H1 (cell line): ENCODE measurements around the gene GPR143. TPM values are rescaled to one million over a fixed set of nuclear protein-coding genes. Genes with fewer than 3 reads are reported as not detected.

Experiments
- CTCF ChIA-PET: fragments of 300-600 bp; sonication (Branson Sonifier 250); formaldehyde crosslinking; loops from one replicate; lab custom pipeline; 2021; ENCODE audit not compliant: partially characterized antibody; lab: Charles Lee
- POLR2A ChIA-PET: fragments of 300-600 bp; sonication (Branson Sonifier 250); formaldehyde crosslinking; loops from one replicate; lab custom pipeline; 2021; ENCODE audit warnings: inconsistent platforms; ENCODE audit not compliant: partially characterized antibody; lab: Charles Lee
- DNase-seq, 2 experiments: peaks; one replicate each; pipeline versions ENCODE4 v3.0.0 to v3.0.0-alpha.2; 2010 to 2022; ENCODE audit warnings: low spot score in 2 of 2, low read depth in 1 of 2, mixed read lengths in 1 of 2
- FAIRE-seq: peaks from 2 replicates; lab custom pipeline; 2011; peaks lifted over from hg19 to GRCh38; lab: Jason Lieb, UNC
- H2AFZ ChIP-seq: 2 replicates; pipeline ENCODE4 v1.8.1; 2012; ENCODE audit warnings: low read length, inconsistent platforms
- H2AK5ac ChIP-seq: 2 replicates; pipeline ENCODE4 v1.6.1; 2013; ENCODE audit warnings: low read depth, low read length
- H2BK120ac ChIP-seq: replicated peaks from 2 replicates; pipeline ENCODE3; 2013; ENCODE audit warnings: low read depth, low read length, inconsistent platforms
- H2BK12ac ChIP-seq: 2 replicates; pipeline ENCODE4 v1.6.1; 2013; ENCODE audit warnings: low read depth, low read length
- H2BK15ac ChIP-seq: 2 replicates; pipeline ENCODE4 v1.6.1; 2013; ENCODE audit warnings: low read length
- H2BK20ac ChIP-seq: 2 replicates; pipeline ENCODE4 v1.6.1; 2013; ENCODE audit warnings: low read length
- H2BK5ac ChIP-seq: 2 replicates; pipeline ENCODE4 v1.6.1; 2013; ENCODE audit warnings: low read depth, low read length
- H3K14ac ChIP-seq: 2 replicates; pipeline ENCODE4 v1.6.1; 2013; ENCODE audit warnings: inconsistent platforms; ENCODE audit not compliant: insufficient read length
- H3K18ac ChIP-seq: 2 replicates; pipeline ENCODE4 v1.6.1; 2013; ENCODE audit warnings: low read length; ENCODE audit errors: extremely low read depth
- H3K23ac ChIP-seq: 2 replicates; pipeline ENCODE4 v1.6.1; 2013; ENCODE audit warnings: inconsistent platforms; ENCODE audit not compliant: insufficient read length
- H3K23me2 ChIP-seq: 2 replicates; pipeline ENCODE4 v1.6.1; 2013; ENCODE audit warnings: low read depth, low read length
- H3K27ac ChIP-seq: 2 replicates; pipeline ENCODE4 v1.6.1; 2011; ENCODE audit warnings: low read depth, low read length, inconsistent platforms
- H3K27me3 ChIP-seq, 4 experiments: replicated peaks in 1 of 4; 1 replicate in 1 of 4; 2 replicates in 3 of 4; pipeline versions ENCODE4 v1.6.1 to v1.8.1; 2011 to 2013; ENCODE audit warnings: low read length in 3 of 4, mild to moderate bottlenecking in 3 of 4, inconsistent platforms in 2 of 4, mixed read lengths in 2 of 4, moderate library complexity in 1 of 4; ENCODE audit not compliant: control insufficient read depth in 3 of 4, insufficient read depth in 3 of 4; ENCODE audit errors: extremely low read depth in 1 of 4
- H3K36me3 ChIP-seq, 4 experiments: 2 replicates each; pipeline versions ENCODE4 v1.6.1 to v1.8.1; 2011 to 2013; ENCODE audit warnings: mild to moderate bottlenecking in 4 of 4, low read length in 3 of 4, moderate library complexity in 2 of 4, control low read depth in 1 of 4, inconsistent platforms in 1 of 4; ENCODE audit not compliant: insufficient read depth in 4 of 4, control insufficient read depth in 2 of 4
- H3K4ac ChIP-seq: replicated peaks from 2 replicates; pipeline ENCODE3; 2013; ENCODE audit warnings: low read length, low read depth, mixed read lengths, inconsistent platforms; ENCODE audit not compliant: insufficient read length
- H3K4me1 ChIP-seq, 4 experiments: replicated peaks in 1 of 4; 1 replicate in 1 of 4; 2 replicates in 3 of 4; pipeline versions ENCODE4 v1.6.1 to v1.8.1; 2011 to 2013; ENCODE audit warnings: low read length in 3 of 4, inconsistent platforms in 2 of 4, mixed read lengths in 1 of 4; ENCODE audit not compliant: insufficient read depth in 4 of 4, control insufficient read depth in 3 of 4
- H3K4me2 ChIP-seq, 2 experiments: 2 replicates each; pipeline versions ENCODE4 v1.6.1 to v1.8.1; 2011 to 2013; ENCODE audit warnings: low read depth in 2 of 2, low read length in 2 of 2, control low read depth in 1 of 2, inconsistent platforms in 1 of 2, mild to moderate bottlenecking in 1 of 2; ENCODE audit not compliant: insufficient read depth in 1 of 2
- H3K4me3 ChIP-seq, 4 experiments: fragments of 200-600, 300-600 bp in 1 of 4; sonication (generic), shearing (Covaris generic), sonication (Bioruptor Twin) in 1 of 4; 2 replicates each; pipeline versions ENCODE4 v1.5.1 to v1.8.1; 2011 to 2016; ENCODE audit warnings: low read length in 4 of 4, low read depth in 3 of 4, control low read depth in 2 of 4, inconsistent platforms in 2 of 4, mild to moderate bottlenecking in 2 of 4, mixed read lengths in 1 of 4, moderate library complexity in 1 of 4; ENCODE audit not compliant: insufficient read depth in 2 of 4; ENCODE audit errors: extremely low read depth in 1 of 4
- H3K56ac ChIP-seq: replicated peaks from 2 replicates; pipeline ENCODE3; 2013; ENCODE audit warnings: low read depth, mild to moderate bottlenecking, mixed read lengths, low read length, inconsistent platforms; ENCODE audit not compliant: insufficient read length
- H3K79me1 ChIP-seq: 2 replicates; pipeline ENCODE4 v1.6.1; 2013; ENCODE audit warnings: low read depth, low read length, control low read depth
- H3K79me2 ChIP-seq, 2 experiments: 2 replicates each; pipeline versions ENCODE4 v1.6.1 to v1.8.1; 2012 to 2013; ENCODE audit warnings: low read length in 2 of 2, mild to moderate bottlenecking in 2 of 2, inconsistent platforms in 1 of 2; ENCODE audit not compliant: insufficient read depth in 2 of 2, control insufficient read depth in 1 of 2
- H3K9ac ChIP-seq, 4 experiments: replicated peaks in 1 of 4; 1 replicate in 1 of 4; 2 replicates in 3 of 4; pipeline versions ENCODE4 v1.6.1 to v1.8.1; 2011 to 2013; ENCODE audit warnings: low read depth in 3 of 4, low read length in 3 of 4, control low read depth in 2 of 4, mild to moderate bottlenecking in 2 of 4, moderate library complexity in 2 of 4, inconsistent platforms in 1 of 4; ENCODE audit errors: extremely low read depth in 1 of 4
- H3K9me3 ChIP-seq, 2 experiments: 2 replicates each; pipeline versions ENCODE4 v1.6.1 to v1.8.1; 2012 to 2013; ENCODE audit warnings: mild to moderate bottlenecking in 2 of 2, moderate library complexity in 2 of 2, control low read depth in 1 of 2, inconsistent platforms in 1 of 2, low read depth in 1 of 2, low read length in 1 of 2, mixed read lengths in 1 of 2; ENCODE audit not compliant: insufficient read depth in 2 of 2
- H4K20me1 ChIP-seq, 2 experiments: replicated peaks in 1 of 2; 2 replicates each; pipeline versions ENCODE3 to v1.8.1; 2011 to 2013; ENCODE audit warnings: inconsistent platforms in 2 of 2, low read length in 2 of 2, mild to moderate bottlenecking in 1 of 2; ENCODE audit not compliant: insufficient read depth in 2 of 2, control insufficient read depth in 1 of 2
- H4K5ac ChIP-seq: 2 replicates; pipeline ENCODE4 v1.6.1; 2013; ENCODE audit warnings: low read length, low read depth, mixed read lengths, inconsistent platforms; ENCODE audit not compliant: insufficient read length
- H4K8ac ChIP-seq: 2 replicates; pipeline ENCODE4 v1.8.0; 2013; ENCODE audit warnings: mild to moderate bottlenecking, moderate library complexity, low read length, inconsistent platforms; ENCODE audit not compliant: insufficient read depth; ENCODE audit errors: extremely low read depth
- H4K91ac ChIP-seq: replicated peaks from 2 replicates; pipeline ENCODE3; 2013; ENCODE audit warnings: low read length, mixed read lengths, inconsistent platforms; ENCODE audit not compliant: insufficient read length
- ATF2 ChIP-seq: IDR thresholded peaks from 2 replicates; pipeline ENCODE4 v1.6.1; 2012; ENCODE audit warnings: low read length, inconsistent platforms
- BRCA1 ChIP-seq: IDR thresholded peaks from 2 replicates; pipeline ENCODE4 v1.6.1; 2012; ENCODE audit warnings: low read depth, low read length, improper control_type of control experiment
- EZH2 ChIP-seq: fragments of 200-600 bp; sonication (generic); IDR thresholded peaks from 2 replicates; pipeline ENCODE4 v1.7.1; 2012; ENCODE audit warnings: low read depth, mild to moderate bottlenecking, moderate library complexity, low read length, inconsistent platforms; ENCODE audit not compliant: severe bottlenecking
- JUND ChIP-seq: IDR thresholded peaks from 2 replicates; pipeline ENCODE4 v1.6.1; 2011; ENCODE audit warnings: mild to moderate bottlenecking, improper control_type of control experiment, low read length
- MAX ChIP-seq: IDR thresholded peaks from 2 replicates; pipeline ENCODE4 v1.6.1; 2012; ENCODE audit warnings: inconsistent platforms
- RAD21 ChIP-seq, 2 experiments: IDR thresholded peaks in 1 of 2; conservative IDR thresholded peaks in 1 of 2; 2 replicates each; pipeline ENCODE4 v1.6.1; 2011; ENCODE audit warnings: low read depth in 2 of 2, low read length in 2 of 2, improper control_type of control experiment in 1 of 2, inconsistent platforms in 1 of 2, mild to moderate bottlenecking in 1 of 2, moderate library complexity in 1 of 2
- RBBP5 ChIP-seq: IDR thresholded peaks from 2 replicates; pipeline ENCODE4 v1.7.1; 2012; ENCODE audit warnings: low read depth, mild to moderate bottlenecking, inconsistent platforms, low read length, moderate library complexity, borderline replicate concordance
- TBP ChIP-seq: IDR thresholded peaks from 2 replicates; pipeline ENCODE4 v1.6.1; 2011; ENCODE audit warnings: low read depth, low read length, improper control_type of control experiment
- WGBS, 2 experiments: shearing (Covaris generic) in 1 of 2; methylation state at CpG; one replicate each; pipeline versions ENCODE4 v1.1.6 to v1.1.7; 2013 to 2015; ENCODE audit warnings: low lambda C conversion rate in 2 of 2, mixed read lengths in 2 of 2, inconsistent platforms in 1 of 2, low coverage in 1 of 2, missing lambda C conversion rate in 1 of 2; ENCODE audit not compliant: insufficient replicate concordance in 2 of 2, insufficient coverage in 1 of 2, insufficient read length in 1 of 2; ENCODE audit errors: extremely low coverage in 1 of 2, missing lambda C conversion rate in 1 of 2; 5-methylcytosine and 5-hydroxymethylcytosine counted together
- polyA plus RNA-seq, 7 experiments: library from polyadenylated mRNA; depleted of rRNA in 3 of 7; stranded (reverse) in 5 of 7; unstranded in 2 of 7; fragments of >200 nt in 5 of 7; fragments of 200-250 nt in 2 of 7; gene quantifications; 1 replicate in 5 of 7; 2 replicates in 1 of 7; 4 replicates in 1 of 7; pipeline versions ENCODE4 v1.2.1 to v1.2.3, GENCODE V29; 2011 to 2013; ENCODE audit warnings: missing spikeins in 2 of 7, mixed read lengths in 2 of 7
- total RNA-seq: library from RNA; stranded (reverse); fragmentation: NEBNext Ultra II Directional; extraction: Animal tissue kit (Norgen Biotek cat#: 25700); gene quantifications from 2 replicates; pipeline ENCODE4 v1.2.1, GENCODE V29; 2021

Gene GPR143
- total and polyA plus RNA-seq, 2 of the 8 experiments (the other 6 are each of a cell fraction or from before 2014, with no cell fraction given) = 18.5 to 30.7 TPM

- 89% methylated on average over 4 of the region's 5 CpGs; no CpG with 5 or more reads in 1 of the 2 experiments for WGBS, 2 experiments
Measured at GRCh38 chrX:9729171-9729885, 36.3 kb downstream of the GPR143 start.

More at GRCh38 chrX:9729171-9729885, 36.3 kb downstream of the GPR143 start:
- FAIRE-seq = no peak
- Histone ChIP-seq H4K91ac (no peak overlapping the region), H3K79me2 (no peaks in the 10 kb centered on the region), H2BK5ac (no peak overlapping the region), H3K4ac (no peak overlapping the region), H3K14ac (no peak overlapping the region), H3K23ac (no peak overlapping the region), H3K4me1 (no peaks in the 10 kb centered on the region), H3K23me2 (no peaks in the 10 kb centered on the region), H3K4me3 (no peak overlapping the region), H4K5ac (no peak overlapping the region), H3K9me3 (no peaks in the 10 kb centered on the region; a peak in 1 of 4 replicates), H3K27me3 (no peaks in the 10 kb centered on the region), H2AK5ac (no peak overlapping the region), H2BK15ac (no peak overlapping the region), H2BK12ac (no peak overlapping the region), H2BK120ac (no peak overlapping the region), H3K9ac (no peak overlapping the region), H4K8ac (no peak overlapping the region), H2AFZ (no peak overlapping the region), H2BK20ac (no peak overlapping the region), H3K4me2 (no peak overlapping the region), H3K27ac (no peak overlapping the region), H3K36me3 (peaks cover 0 to 8% (median 3%) of the 10 kb centered on the region in 4 experiments; a peak in 5 of 8 replicates), H4K20me1 (no peaks in the 10 kb centered on the region), H3K79me1 (no peaks in the 10 kb centered on the region), H3K18ac (no peak overlapping the region), H3K56ac (no peak overlapping the region)
- ChIA-PET CTCF (interaction anchor here (0.7 kb wide), 1 partner anchor 974 kb away, joined by 5 read pairs; no protein-coding TSS in a partner anchor), POLR2A (no interaction called here)
- TF ChIP-seq MAX (no peak), BRCA1 (no peak), EZH2 (no peak), TBP (no peak), ATF2 (no peak), RAD21 (IDR thresholded peaks at IDR 0.05 in 1 of 2, conservative IDR thresholded peaks at IDR 0.05 in 1 of 2; ENCODE audit: low read depth in 2 of 2, low read length in 2 of 2) (no peak), JUND (no peak), RBBP5 (no peak)
- no peak for DNase-seq
